Esophagus muscularis mucosa (tissue), 3 donors: Measurements from ENCODE around the gene TRABD2A.

Experiments
- POLR2A ChIP-seq: fragments of 450-650 bp; IDR thresholded peaks from one replicate; pipeline ENCODE4 v1.6.1; 2017; ENCODE audit warnings: antibody characterized with exemption, moderate library complexity, mild to moderate bottlenecking, low read depth
- TF ChIP-seq, protein P1 (sequence below), 3 experiments: fragments of 200-600 bp in 2 of 3; fragments of 450-650 bp in 1 of 3; sonication (generic) in 2 of 3; IDR thresholded peaks; one replicate each; pipeline ENCODE4 v1.5.1; 2017 to 2019; ENCODE audit warnings: antibody characterized with exemption in 3 of 3, mild to moderate bottlenecking in 2 of 3, moderate library complexity in 1 of 3

DNA sequence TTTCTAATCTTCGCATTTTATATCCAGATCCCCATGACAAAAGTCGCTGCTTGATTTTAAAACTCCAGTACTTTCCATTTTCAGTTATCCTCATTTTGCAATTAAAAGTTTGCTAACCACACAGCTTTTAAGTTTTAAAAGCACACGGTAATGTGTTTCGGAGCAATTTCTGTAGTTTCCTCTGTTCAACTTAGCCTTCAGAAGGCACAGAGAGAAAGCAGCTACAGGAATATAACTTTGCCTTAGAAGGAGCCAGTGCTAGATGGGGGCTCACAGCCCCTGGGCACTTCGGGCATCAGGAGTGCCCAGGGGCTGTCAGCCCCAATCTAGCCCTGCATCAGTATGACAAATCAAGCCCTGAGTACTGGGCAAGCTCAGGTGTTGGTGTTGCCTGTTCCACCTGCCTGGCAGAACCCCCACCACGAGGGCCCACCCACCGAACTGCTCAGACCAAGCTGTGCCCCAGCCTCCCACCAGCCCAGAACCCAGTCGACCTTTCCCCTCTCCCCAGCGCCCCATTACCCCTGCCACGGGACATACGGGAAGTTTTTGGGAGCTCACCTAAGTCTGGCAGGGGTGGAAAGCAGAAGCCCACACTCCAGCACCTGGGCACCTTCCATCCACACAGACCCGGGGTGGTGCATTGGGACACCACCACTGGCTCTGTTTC is 47.3 kb downstream of the TRABD2A start:
- TF ChIP-seq, protein P1, sequence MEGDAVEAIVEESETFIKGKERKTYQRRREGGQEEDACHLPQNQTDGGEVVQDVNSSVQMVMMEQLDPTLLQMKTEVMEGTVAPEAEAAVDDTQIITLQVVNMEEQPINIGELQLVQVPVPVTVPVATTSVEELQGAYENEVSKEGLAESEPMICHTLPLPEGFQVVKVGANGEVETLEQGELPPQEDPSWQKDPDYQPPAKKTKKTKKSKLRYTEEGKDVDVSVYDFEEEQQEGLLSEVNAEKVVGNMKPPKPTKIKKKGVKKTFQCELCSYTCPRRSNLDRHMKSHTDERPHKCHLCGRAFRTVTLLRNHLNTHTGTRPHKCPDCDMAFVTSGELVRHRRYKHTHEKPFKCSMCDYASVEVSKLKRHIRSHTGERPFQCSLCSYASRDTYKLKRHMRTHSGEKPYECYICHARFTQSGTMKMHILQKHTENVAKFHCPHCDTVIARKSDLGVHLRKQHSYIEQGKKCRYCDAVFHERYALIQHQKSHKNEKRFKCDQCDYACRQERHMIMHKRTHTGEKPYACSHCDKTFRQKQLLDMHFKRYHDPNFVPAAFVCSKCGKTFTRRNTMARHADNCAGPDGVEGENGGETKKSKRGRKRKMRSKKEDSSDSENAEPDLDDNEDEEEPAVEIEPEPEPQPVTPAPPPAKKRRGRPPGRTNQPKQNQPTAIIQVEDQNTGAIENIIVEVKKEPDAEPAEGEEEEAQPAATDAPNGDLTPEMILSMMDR (IDR thresholded peaks at IDR 0.05), result no peak
- TF ChIP-seq POLR2A, result no peak
